Cardiac muscle cell (in vitro differentiated cells and primary cell): ENCODE data around the gene GPR176. TPM values are rescaled to one million over a fixed set of nuclear protein-coding genes. Genes with fewer than 3 reads are reported as not detected.
A peak's percentile ranks its signal among the peaks of the same experiment; 100 is the strongest.

Source experiments
- DNase-seq, 2 donors: peaks; one replicate each; pipeline versions ENCODE4 v3.0.0 to v3.0.0-alpha.2; 2010 to 2017; ENCODE audit warnings: low read depth in 1 of 2, low spot score in 1 of 2
- H3K27ac ChIP-seq: fragments of 200-600 bp; sonication (generic); 2 replicates; pipeline ENCODE4 v1.5.1; 2016
- H3K27me3 ChIP-seq: fragments of 200-600 bp; sonication (generic); 2 replicates; pipeline ENCODE4 v1.6.0; 2016; ENCODE audit warnings: control low read depth
- H3K36me3 ChIP-seq: fragments of 200-600 bp; sonication (generic); 2 replicates; pipeline ENCODE4 v1.5.1; 2016; ENCODE audit warnings: control low read depth
- H3K4me1 ChIP-seq: fragments of 200-600 bp; sonication (generic); 2 replicates; pipeline ENCODE4 v1.8.1; 2017; ENCODE audit warnings: low read depth, mild to moderate bottlenecking, mixed run types
- H3K4me3 ChIP-seq: fragments of 200-600 bp; sonication (generic); 2 replicates; pipeline ENCODE4 v1.5.1; 2016; ENCODE audit warnings: mild to moderate bottlenecking
- H3K9me3 ChIP-seq: fragments of 200-600 bp; sonication (generic); 2 replicates; pipeline ENCODE4 v1.5.1; 2017; ENCODE audit warnings: low read depth, mild to moderate bottlenecking, control low read depth
- polyA plus RNA-seq: library from polyadenylated mRNA; unstranded; fragments of >200 nt; fragmentation: Nextera tagmentation; extraction: Ambion mirVana; gene quantifications from 2 replicates; pipeline ENCODE4 v1.2.1, GENCODE V29; 2016
- total RNA-seq: library from RNA; depleted of rRNA; stranded (reverse); fragments of >200 nt; gene quantifications from 2 replicates; pipeline ENCODE4 v1.2.3, GENCODE V29; 2016
- TF ChIP-seq, protein P1 (sequence below): IDR thresholded peaks from 2 replicates; pipeline ENCODE4 v1.5.1; 2012; ENCODE audit warnings: low read depth, mild to moderate bottlenecking, low read length

The GPR176 gene
- total and polyA plus RNA-seq, 2 experiments from 2014 or later: 1.4 to 5.6 TPM

DNA sequence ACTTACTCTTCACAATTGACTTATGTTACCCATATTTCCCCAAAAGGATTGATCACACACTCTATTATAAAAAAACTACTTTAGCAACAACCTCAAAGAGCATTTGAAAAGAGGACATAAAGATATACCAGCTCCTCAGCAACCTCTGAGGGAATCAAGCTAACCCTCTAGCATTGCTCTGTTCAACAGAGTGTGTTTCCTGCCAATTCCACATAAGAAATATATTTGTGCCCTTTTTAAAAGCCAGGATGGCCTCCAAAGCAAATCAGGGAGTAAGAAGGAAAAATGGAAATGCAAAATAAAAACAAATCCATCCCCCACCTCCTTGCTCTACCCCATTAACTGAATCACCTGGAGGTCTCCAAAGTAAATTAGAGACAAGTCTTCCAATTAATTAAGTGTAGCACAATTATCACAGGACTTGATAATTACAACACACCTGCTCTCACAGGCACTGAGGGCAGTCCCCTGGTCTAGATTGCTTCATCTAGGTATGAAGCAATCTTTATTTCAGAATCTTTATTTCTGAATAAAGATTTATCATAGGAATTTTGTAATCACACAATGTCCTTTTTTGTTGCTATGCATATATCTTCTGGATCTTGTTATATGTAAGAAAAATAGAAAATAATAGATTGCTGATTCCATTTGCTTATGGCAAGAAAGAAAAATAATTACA lies 34.8 kb downstream of the GPR176 start:
- no peaks in the 10 kb centered on the region for H3K36me3 ChIP-seq
- no peaks in the 10 kb centered on the region for H3K9me3 ChIP-seq
- H3K4me1 ChIP-seq: peaks cover 3% of the 10 kb centered on the region
- no peak overlapping the region for H3K27ac ChIP-seq
- H3K4me3 ChIP-seq: no peak overlapping the region
- H3K27me3 ChIP-seq: no peaks in the 10 kb centered on the region
- TF ChIP-seq, protein P1, sequence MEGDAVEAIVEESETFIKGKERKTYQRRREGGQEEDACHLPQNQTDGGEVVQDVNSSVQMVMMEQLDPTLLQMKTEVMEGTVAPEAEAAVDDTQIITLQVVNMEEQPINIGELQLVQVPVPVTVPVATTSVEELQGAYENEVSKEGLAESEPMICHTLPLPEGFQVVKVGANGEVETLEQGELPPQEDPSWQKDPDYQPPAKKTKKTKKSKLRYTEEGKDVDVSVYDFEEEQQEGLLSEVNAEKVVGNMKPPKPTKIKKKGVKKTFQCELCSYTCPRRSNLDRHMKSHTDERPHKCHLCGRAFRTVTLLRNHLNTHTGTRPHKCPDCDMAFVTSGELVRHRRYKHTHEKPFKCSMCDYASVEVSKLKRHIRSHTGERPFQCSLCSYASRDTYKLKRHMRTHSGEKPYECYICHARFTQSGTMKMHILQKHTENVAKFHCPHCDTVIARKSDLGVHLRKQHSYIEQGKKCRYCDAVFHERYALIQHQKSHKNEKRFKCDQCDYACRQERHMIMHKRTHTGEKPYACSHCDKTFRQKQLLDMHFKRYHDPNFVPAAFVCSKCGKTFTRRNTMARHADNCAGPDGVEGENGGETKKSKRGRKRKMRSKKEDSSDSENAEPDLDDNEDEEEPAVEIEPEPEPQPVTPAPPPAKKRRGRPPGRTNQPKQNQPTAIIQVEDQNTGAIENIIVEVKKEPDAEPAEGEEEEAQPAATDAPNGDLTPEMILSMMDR: no peak
- DNase-seq: peak in 1 of 2 donors; percentile 15

DNA sequence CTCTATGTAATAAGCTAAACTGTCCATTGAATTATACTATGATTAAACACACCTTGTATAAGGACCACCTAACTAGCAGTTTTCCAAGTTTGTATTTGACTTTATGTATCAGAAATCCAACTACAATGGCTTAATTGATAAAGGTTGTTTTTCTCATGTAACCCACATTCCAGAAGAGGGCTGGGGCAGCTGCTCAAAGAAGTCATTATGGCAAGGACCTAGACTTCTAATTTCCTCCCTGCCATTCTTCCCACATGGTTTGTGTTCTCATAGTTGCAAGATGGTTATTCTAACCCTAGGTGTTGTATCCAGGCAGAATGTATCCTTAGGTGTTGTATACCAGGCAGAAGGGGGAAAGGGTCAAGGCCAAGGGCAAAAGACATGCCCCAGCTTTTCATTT lies 35.7 kb downstream of the GPR176 start:
- TF ChIP-seq, protein P1: no peak
- Histone ChIP-seq H3K9me3 (no peaks in the 10 kb centered on the region), H3K27ac (no peak overlapping the region), H3K36me3 (no peaks in the 10 kb centered on the region), H3K27me3 (no peaks in the 10 kb centered on the region), H3K4me1 (peaks cover 3% of the 10 kb centered on the region), H3K4me3 (no peak overlapping the region)
- no peak for DNase-seq

DNA sequence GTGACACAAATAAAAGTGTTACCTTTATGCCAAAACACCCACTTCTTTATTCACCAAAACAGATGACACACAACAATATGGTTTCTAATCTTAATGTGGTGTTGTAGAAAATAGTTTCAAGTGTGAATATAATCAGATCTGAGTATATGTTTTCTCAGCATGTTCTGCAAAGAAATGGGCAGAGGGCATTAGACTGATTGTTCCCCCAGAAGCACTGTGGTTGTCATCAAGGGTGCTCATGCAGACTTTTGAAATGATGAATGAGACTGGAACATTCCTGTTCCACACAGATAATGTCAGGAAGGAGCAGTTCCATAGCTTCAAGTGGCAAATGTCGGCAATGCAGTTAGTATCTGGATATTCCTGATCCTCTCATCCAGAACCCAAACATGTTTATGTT lies 37.5 kb downstream of the GPR176 start:
- DNase-seq: no peak
- no peaks in the 10 kb centered on the region for H3K36me3 ChIP-seq
- no peak overlapping the region for H3K4me3 ChIP-seq
- TF ChIP-seq, protein P1: no peak
- H3K27me3 ChIP-seq: no peaks in the 10 kb centered on the region
- H3K9me3 ChIP-seq: no peaks in the 10 kb centered on the region
- H3K4me1 ChIP-seq: no peaks in the 10 kb centered on the region
- no peak overlapping the region for H3K27ac ChIP-seq

DNA sequence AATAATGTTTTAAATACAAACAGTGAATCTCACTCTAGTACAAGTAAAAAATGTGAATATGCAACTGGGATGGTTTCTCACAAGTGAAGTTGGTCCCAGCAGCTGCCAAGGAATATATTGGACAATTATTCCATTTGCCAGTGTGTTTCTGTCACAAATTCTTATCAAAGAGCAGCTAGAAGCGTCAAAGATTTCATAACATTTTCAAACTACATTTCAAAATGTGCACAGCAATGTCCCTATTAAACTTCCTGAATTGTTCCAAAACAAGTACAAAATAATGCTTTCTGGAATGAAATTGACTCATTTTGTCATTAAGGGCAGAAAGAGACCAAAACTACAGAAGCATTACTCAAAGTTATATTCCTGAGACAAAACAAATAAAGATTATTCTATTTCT lies 38.3 kb downstream of the GPR176 start:
- H3K36me3 ChIP-seq: no peaks in the 10 kb centered on the region
- no peak overlapping the region for H3K27ac ChIP-seq
- TF ChIP-seq, protein P1: no peak
- no peak overlapping the region for H3K4me3 ChIP-seq
- H3K9me3 ChIP-seq: no peaks in the 10 kb centered on the region
- H3K4me1 ChIP-seq: no peaks in the 10 kb centered on the region
- peak in 1 of 2 donors; percentile 42 for DNase-seq
- no peaks in the 10 kb centered on the region for H3K27me3 ChIP-seq

DNA sequence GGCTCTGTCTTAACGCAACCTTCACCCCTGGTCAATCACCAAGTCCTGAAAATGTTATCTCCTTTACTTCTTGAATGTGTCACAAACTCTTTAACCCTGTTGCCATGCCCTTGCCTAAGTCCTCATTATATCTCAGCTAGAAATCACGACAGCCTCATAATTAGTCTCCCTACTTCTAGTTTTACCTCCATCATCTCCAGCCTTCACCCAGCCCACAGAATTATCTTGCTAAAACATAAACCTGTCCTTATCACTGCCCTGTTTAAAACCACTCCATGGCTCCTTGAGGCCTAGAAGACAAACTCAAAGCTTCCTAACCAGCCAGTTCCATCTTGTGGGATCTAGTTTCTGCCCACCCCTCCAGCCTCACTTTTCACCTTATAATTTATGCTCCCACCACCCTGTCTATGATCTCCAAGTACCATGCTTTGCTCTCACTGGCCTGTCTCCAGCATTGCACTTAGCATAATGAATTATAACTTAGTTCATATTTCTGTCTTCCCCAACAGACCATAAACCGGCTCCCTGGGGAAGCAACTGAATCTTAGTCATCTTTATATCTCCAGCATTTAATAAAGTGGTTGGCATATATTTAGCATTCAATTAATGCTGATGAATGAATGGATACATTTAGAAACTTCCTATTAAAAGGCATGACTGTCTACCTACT lies 39.2 kb downstream of the GPR176 start:
- TF ChIP-seq, protein P1: no peak
- Histone ChIP-seq H3K4me3 (no peak overlapping the region), H3K9me3 (no peaks in the 10 kb centered on the region), H3K36me3 (no peaks in the 10 kb centered on the region), H3K27me3 (no peaks in the 10 kb centered on the region), H3K27ac (no peak overlapping the region), H3K4me1 (no peaks in the 10 kb centered on the region)
- DNase-seq: no peak
